IPS DF 6.9 (cell line): Measurements from ENCODE around the gene RPL22L1.
"Not testable (repeated sequence)": the region's sequence is repeated elsewhere in the genome, so short reads cannot be mapped to it uniquely, and the experiment has no call there.

Experiments
- DNase-seq: peaks from one replicate; pipeline ENCODE4 v3.0.0-alpha.2; 2013; ENCODE audit warnings: low read depth, low spot score
- H3K27ac ChIP-seq: one replicate; pipeline ENCODE4 v1.5.1; 2013; ENCODE audit warnings: low read length, control low read depth
- H3K27me3 ChIP-seq: 2 replicates; pipeline ENCODE4 v1.6.1; 2013; ENCODE audit warnings: mild to moderate bottlenecking, low read length; ENCODE audit not compliant: control insufficient read depth, insufficient read depth
- H3K36me3 ChIP-seq: 2 replicates; pipeline ENCODE4 v1.6.1; 2013; ENCODE audit warnings: low read length; ENCODE audit not compliant: control insufficient read depth, insufficient read depth
- H3K4me1 ChIP-seq: 2 replicates; pipeline ENCODE4 v1.6.1; 2013; ENCODE audit warnings: low read length; ENCODE audit not compliant: control insufficient read depth, insufficient read depth
- H3K4me3 ChIP-seq: 2 replicates; pipeline ENCODE4 v1.5.1; 2013; ENCODE audit warnings: mild to moderate bottlenecking, low read length
- H3K9me3 ChIP-seq: 2 replicates; pipeline ENCODE4 v1.6.1; 2013; ENCODE audit warnings: low read length, inconsistent platforms; ENCODE audit not compliant: control insufficient read depth, insufficient read depth
- WGBS: extraction: QIAGEN DNeasy Blood & Tissue Kit; methylation state at CpG from one replicate; pipeline ENCODE4 v1.1.7; 2013; ENCODE audit warnings: mixed read lengths, missing lambda C conversion rate; ENCODE audit not compliant: insufficient read length, insufficient coverage; 5-methylcytosine and 5-hydroxymethylcytosine counted together

The RPL22L1 gene

DNA sequence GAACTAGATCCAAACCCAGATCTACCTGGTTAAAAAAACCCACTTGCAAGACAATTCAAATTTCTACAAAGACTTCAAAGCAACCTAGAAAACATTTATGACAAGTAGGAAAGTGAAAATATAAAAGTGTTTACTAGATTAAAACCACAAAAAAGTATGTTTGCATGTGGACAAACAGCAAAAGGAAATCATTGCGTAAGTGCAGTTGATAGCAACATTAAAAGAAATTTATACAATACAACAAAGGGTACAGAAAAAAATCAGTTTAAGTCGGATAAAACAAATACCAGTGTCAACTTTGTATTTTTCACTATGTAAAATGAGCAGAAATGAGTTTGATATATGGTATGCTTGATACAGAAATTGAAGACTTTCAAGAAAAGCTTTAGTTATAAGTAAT is 35.9 kb upstream of the RPL22L1 start:
- Histone ChIP-seq H3K9me3 (no peaks in the 10 kb centered on the region), H3K4me3 (no peak overlapping the region), H3K36me3 (no peaks in the 10 kb centered on the region), H3K27me3 (no peaks in the 10 kb centered on the region), H3K4me1 (no peaks in the 10 kb centered on the region), H3K27ac (no peak overlapping the region)
- WGBS, result no CpG with 5 or more reads among the region's 2 CpGs
- DNase-seq, result no peak

GRCh38 chr3:170903123-170903522 is 33.1 kb upstream of the RPL22L1 start:
- Histone ChIP-seq H3K9me3 (no peaks in the 10 kb centered on the region), H3K4me3 (no peak overlapping the region), H3K27ac (no peak overlapping the region), H3K36me3 (no peaks in the 10 kb centered on the region), H3K27me3 (no peaks in the 10 kb centered on the region), H3K4me1 (no peaks in the 10 kb centered on the region)
- WGBS, result no CpG with 5 or more reads among the region's 3 CpGs
- DNase-seq, result no peak

DNA sequence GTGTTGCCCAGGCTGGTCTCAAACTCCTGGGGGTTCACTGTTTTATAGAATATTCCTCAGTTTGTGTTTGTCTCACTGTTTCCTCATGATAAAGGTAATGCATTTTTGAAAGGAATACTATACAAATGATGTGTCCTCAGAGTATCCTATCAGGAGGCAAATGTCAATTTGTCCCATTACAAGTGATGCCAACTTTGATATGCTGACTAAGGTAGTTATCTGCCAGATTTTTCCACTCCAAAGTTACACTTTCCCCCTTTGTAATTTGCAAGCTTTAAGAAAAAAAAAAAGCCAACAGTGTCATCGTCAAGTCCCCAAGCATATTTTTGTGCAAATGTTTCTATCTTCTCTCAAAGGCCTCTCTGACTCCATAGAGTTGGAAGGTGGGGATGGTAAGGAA is 29.5 kb upstream of the RPL22L1 start:
- Histone ChIP-seq H3K27me3 (no peaks in the 10 kb centered on the region), H3K36me3 (no peaks in the 10 kb centered on the region), H3K4me3 (no peak overlapping the region), H3K27ac (no peak overlapping the region), H3K4me1 (no peaks in the 10 kb centered on the region), H3K9me3 (peaks cover 1% of the 10 kb centered on the region; the same call in 1 of the 2 replicates)
- no peak for DNase-seq
- no CpG with 5 or more reads among the region's 1 CpG for WGBS

GRCh38 chr3:170897978-170898377 is 28.0 kb upstream of the RPL22L1 start:
- no CpG with 5 or more reads among the region's 2 CpGs for WGBS
- peaks cover 1% of the 10 kb centered on the region; the same call in 1 of the 2 replicates for H3K9me3 ChIP-seq
- H3K4me1 ChIP-seq, result no peaks in the 10 kb centered on the region
- no peaks in the 10 kb centered on the region for H3K36me3 ChIP-seq
- DNase-seq, result no peak
- H3K27me3 ChIP-seq, result no peaks in the 10 kb centered on the region
- H3K4me3 ChIP-seq, result no peak overlapping the region
- no peak overlapping the region for H3K27ac ChIP-seq

DNA sequence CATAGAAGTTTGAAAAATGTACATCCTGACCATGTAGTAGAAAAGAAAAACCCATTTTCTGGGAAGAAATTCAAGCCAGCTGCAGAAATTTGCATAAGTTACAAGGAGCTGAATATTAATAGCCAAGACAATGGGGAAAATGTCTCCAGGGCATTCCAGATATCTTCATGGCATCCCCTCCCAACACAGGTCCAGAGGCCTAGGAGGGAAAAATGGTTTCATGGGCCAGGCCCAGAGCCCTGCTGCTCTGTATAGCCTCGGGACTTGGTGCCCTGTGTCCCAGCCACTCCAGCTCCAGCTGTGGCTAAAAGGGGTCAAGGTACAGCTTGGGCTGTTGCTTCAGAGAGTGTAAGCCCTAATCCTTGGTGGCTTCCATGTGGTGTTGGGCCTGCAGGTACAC is 27.2 kb upstream of the RPL22L1 start:
- not testable (repeated sequence) for DNase-seq
- WGBS, result no CpG with 5 or more reads among the region's 1 CpG

GRCh38 chr3:170896781-170897180 is 26.8 kb upstream of the RPL22L1 start:
- DNase-seq, result no peak
- H3K27ac ChIP-seq, result no peak overlapping the region
- H3K27me3 ChIP-seq, result no peaks in the 10 kb centered on the region
- peaks cover 1% of the 10 kb centered on the region; the same call in 1 of the 2 replicates for H3K9me3 ChIP-seq
- no peaks in the 10 kb centered on the region for H3K4me1 ChIP-seq
- no peak overlapping the region for H3K4me3 ChIP-seq
- no peaks in the 10 kb centered on the region for H3K36me3 ChIP-seq
- WGBS, result no CpG with 5 or more reads among the region's 1 CpG

More for the DNA sequence above, 27.2 kb upstream of the RPL22L1 start:
- not testable (repeated sequence) for H3K27me3 ChIP-seq, H3K36me3 ChIP-seq, H3K9me3 ChIP-seq, H3K4me1 ChIP-seq, H3K4me3 ChIP-seq, H3K27ac ChIP-seq

DNA sequence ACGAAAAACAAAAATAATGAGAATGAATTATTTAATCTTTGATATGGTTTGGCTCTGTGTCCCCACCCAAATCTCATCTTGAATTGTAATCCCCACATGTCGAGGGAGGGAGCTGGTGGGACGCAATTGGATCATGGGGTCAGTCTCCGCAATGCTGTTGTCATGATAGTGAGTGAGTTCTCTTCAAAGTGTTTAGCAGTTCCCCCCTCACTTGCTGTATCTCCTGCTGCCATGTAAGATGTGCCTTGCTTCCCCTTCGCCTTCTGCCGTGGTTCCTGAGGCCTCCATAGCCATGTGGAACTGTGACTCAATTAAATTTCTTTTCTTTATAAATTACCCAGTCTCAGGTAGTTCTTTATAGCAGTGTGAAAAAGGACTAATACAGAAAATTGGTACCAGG is 26.3 kb upstream of the RPL22L1 start:
- H3K9me3 ChIP-seq, H3K4me1 ChIP-seq, DNase-seq, H3K36me3 ChIP-seq, H3K27me3 ChIP-seq, H3K4me3 ChIP-seq, H3K27ac ChIP-seq: not testable (repeated sequence)
- no CpG with 5 or more reads among the region's 6 CpGs for WGBS

- WGBS, result no CpG with 5 or more reads among the region's 8 CpGs
- Histone ChIP-seq H3K4me1 (no peaks in the 10 kb centered on the region), H3K9me3 (peaks cover 1% of the 10 kb centered on the region; the same call in 1 of the 2 replicates), H3K36me3 (no peaks in the 10 kb centered on the region), H3K27ac (no peak overlapping the region), H3K4me3 (no peak overlapping the region), H3K27me3 (no peaks in the 10 kb centered on the region)
- DNase-seq, result no peak
Measured at GRCh38 chr3:170893895-170894294, 23.9 kb upstream of the RPL22L1 start.

DNA sequence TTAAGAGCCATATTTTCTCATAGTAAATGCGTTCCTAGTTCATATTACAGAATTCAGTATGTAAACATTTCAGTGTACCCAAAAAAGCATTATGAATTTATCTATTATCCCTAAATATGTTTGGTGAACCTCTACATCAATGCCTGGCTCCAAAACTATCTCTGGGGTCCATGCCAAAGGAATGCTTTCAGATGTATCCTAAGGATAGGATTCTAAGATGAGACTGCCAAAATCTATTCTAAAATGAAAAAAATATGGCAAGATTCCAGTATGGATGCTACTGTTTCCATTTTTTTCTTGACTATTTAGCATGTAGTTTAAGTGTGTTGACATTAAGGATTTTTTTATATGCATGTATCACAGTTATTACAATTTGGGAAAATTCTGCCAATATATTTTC is 19.6 kb upstream of the RPL22L1 start:
- Histone ChIP-seq H3K36me3 (no peaks in the 10 kb centered on the region), H3K27ac (no peak overlapping the region), H3K4me3 (no peak overlapping the region), H3K9me3 (no peaks in the 10 kb centered on the region), H3K27me3 (no peaks in the 10 kb centered on the region), H3K4me1 (no peaks in the 10 kb centered on the region)
- DNase-seq, result no peak
- no CpG with 5 or more reads among the region's 1 CpG for WGBS

GRCh38 chr3:170889132-170889531 is 19.1 kb upstream of the RPL22L1 start:
- no peak overlapping the region for H3K4me3 ChIP-seq
- DNase-seq, result no peak
- H3K36me3 ChIP-seq, result no peaks in the 10 kb centered on the region
- no peak overlapping the region for H3K27ac ChIP-seq
- no peaks in the 10 kb centered on the region for H3K4me1 ChIP-seq
- no peaks in the 10 kb centered on the region for H3K9me3 ChIP-seq
- H3K27me3 ChIP-seq, result no peaks in the 10 kb centered on the region

DNA sequence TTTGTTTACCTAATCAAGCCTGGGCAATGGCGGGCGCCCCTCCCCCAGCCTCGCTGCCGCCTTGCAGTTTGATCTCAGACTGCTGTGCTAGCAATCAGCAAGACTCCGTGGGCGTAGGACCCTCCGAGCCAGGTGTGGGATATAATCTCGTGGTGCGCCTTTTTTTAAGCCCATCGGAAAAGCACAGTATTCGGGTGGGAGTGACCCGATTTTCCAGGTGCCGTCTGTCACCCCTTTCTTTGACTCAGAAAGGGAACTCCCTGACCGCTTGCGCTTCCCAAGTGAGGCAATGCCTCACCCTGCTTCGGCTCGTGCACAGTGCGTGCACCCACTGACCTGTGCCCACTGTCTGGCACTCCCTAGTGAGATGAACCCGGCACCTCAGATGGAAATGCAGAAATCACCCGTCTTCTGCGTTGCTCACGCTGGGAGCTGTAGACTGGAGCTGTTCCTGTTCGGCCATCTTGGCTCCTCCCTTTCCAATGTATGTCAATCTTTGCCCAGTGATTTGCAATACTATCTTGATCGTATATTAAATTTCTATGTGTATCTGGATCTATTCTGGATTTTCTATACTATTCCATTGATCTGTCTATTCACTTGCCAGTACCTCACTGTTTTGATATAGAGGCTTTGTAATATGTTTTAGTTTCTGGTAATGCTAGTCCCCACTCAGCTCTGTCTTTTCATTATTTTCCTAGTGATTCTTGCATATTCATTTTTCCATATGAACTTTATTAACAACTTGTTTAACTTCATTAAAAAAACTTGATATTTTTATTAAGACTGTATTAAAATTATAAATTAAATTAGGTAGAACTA is 14.3 kb upstream of the RPL22L1 start:
- not testable (repeated sequence) for DNase-seq, H3K4me1 ChIP-seq, H3K27me3 ChIP-seq, H3K27ac ChIP-seq, H3K36me3 ChIP-seq, H3K4me3 ChIP-seq, H3K9me3 ChIP-seq
- WGBS, result no CpG with 5 or more reads among the region's 24 CpGs
